GM21576 (cell line): ENCODE data around the gene PRR16.
"Not testable (repeated sequence)": the region's sequence is repeated elsewhere in the genome, so short reads cannot be mapped to it uniquely, and the experiment has no call there.

ENCODE experiments used
- ATAC-seq: cut with Tn5 transposase; IDR thresholded peaks from one replicate; pipeline ENCODE4 v1.9.1; 2021; ENCODE audit warnings: mild to moderate bottlenecking, moderate library complexity; ENCODE audit not compliant: unreplicated experiment

The PRR16 gene

DNA sequence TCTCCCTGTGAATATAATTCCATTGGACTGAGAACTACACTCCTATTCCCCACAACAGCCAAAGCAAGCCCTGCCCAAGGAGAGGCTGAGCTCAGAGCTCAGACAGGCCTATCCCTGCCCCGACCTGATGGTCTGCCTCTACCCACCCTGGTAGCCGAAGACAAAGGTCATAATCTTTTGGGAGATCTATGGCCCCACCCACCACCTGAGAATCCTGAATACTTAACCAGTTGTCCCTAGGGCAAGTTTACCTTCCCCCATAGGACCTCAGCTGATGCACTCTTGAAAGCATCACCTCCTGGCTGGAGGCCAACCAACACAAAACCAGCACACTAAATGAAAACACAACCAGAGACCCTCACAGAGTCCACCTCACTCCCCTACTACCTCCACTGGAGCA is 167.5 kb downstream of the PRR16 start:
- no peak for ATAC-seq

DNA sequence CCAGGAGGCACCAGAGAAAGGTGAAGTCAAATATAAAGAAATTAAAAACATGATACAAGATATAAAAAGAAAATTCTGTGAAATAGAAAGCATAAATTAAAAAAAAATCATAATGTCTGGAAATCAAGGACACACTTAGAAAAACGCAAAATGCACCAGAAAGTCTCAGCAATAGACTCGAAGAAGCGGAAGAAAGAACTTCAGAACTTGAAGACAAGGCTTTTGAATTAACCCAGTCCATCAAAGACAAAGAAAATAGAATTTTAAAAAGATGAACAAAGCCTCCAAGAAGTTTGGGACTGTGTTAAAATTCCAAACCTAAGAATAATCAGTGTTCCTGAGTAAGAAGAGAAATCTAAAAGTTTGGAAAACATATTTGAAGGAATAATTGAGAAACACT is 168.3 kb downstream of the PRR16 start:
- no peak for ATAC-seq

DNA sequence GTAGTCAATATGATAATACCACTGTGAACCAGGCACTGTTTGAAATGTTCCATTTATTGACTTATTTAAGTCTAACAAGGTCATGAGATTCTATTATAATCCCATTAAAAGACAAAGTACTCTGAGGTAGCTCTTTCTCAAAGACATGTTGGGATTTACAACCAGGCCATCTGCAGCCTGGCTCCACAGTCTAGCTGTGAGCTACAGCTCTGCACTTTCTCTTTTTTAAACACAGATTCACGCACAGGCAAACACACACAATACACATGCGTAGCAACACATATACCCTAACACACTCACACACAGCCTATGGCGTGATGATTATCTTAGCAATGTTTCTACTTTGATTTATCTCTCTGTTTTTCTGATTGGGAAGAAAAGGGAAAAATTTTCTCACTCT is 174.3 kb downstream of the PRR16 start:
- no peak for ATAC-seq

DNA sequence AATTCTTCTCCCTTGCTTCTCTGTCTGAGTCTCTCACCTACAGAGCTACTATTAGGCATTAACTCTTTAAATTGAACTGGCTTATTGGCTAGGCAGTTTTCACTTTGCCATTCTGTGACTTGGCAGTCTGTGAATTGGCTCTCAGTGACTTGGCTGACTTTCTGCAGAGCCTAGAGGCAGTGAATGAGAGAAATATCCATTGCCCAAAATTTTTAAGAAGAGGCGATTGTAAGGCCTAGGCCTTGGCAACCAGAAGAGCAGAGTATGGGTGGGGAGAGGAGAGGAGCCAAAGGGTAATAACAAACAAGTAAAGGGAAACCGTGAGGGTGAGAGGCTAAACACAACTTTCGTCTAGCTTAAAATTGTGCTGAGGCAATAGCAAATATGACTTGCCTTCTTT is 176.7 kb downstream of the PRR16 start:
- no peak for ATAC-seq

DNA sequence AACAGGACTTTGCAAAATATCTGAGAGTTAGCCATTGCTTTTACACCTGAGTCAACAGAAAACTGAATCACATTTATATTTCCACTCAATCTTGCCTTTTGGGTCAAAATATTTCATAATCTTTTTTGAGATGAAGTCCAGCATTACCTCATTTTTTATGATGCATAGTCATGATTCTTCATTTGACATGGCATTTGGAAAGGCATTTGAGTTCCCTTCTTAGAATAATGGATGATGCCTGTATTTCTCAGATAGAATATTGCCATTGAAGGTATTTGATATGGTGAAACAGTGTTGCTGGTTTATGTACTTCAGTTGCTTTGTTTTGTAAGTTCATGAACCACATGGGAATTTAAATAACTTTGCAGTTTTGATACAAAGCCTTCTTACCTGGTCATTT is 180.4 kb downstream of the PRR16 start:
- ATAC-seq = no peak

DNA sequence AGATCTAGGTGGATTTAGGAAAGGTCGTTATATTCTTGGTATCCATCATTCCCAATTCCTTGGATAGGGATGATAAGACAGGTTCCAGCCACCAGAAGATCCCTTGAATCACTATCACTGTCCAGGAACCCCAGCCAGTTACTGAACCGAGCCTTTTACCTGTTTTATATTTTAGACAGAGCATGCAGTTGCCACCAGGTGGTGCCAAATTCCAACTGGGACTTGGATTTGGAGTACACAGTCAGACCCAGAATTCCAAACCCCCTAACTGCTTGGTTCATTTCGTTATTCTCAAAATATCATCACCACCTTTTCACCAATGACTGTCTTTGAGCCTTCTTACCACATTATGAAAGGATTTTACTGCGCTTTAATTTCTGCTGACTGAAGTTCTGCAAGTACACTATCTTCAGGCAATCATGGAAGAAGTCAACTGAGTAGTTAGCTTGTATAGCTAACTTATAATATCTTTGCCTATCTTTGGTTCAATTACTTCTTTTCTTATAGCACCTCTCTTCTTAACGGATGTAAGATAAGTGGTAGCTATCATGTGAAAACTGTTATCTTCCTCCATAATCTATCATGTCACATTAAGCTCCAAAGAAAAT is 191.8 kb downstream of the PRR16 start:
- peak; percentile 67 for ATAC-seq

DNA sequence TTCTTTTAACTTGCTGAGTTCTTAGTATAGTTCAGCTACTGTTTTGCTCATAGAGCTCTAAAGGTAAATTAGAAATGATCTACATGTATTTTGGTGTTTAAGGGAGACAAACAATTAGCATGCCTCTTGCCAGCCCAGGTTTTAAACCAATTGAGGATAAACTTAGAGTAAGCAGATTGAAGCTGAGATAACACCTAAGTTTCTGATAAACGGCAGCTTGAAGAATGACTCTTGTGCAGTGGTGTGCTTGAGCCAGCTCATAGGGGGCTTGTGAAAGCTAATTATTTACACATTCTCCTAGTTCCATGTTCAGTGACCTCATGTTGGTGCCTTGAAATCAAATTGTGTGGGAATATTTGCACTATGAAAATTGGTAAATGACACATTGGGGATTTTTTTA is 193.0 kb downstream of the PRR16 start:
- ATAC-seq = no peak

DNA sequence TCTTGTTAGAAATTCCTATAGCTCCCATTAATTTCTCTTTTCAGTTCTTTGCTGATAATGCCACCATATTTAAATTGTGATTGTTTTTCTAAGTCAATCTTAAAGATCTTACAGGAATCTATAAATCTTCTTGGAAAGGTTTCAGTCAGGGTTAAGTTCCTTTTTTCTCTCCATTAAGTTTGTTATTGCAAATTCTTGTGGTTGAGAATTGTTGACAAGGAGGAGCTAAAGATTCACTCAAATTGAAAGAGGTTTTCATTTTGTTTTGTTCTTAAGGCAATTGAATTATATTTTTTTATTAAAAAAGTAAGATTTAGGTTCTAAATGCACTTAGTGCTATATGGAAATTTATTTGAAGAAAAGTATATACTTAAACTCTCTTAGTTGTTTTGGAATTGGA is 213.4 kb downstream of the PRR16 start:
- no peak for ATAC-seq

DNA sequence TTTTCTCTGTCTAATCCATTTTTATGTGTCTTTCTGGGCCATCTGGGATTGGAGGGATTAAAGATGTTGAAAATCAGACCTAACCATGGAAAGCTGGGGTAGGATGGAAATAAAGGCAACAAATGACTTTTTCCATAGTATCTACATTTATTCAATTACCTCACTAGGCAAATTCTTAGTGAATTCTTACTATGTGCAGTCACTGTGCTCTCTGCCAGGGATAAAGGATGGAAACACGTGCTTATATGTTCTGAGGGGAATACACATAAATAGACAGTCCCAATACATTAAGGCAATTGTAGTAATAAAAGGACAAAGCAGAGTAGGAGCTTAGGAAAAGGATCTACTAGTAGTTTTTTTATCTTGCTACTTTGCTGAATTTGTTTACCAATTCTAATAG is 214.2 kb downstream of the PRR16 start:
- no peak for ATAC-seq

DNA sequence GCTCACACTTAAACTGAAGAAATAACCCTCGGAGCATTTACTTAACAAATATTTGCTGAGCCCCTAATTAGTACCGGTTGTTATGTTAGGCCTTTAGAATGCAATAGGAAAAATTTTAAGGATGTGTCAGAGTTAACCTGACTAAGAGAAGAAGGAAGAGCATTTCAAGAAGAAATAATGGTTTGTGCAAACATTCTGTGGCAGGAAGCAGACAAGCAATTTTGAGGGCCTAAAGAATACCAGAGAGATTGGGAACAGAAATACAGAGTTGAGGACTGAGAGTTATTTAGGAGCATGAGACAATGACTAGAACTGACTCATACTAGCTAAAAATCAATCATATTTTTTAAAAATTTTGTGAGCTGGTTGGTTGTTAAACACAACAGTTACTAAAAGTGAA is 218.8 kb downstream of the PRR16 start:
- ATAC-seq = no peak

DNA sequence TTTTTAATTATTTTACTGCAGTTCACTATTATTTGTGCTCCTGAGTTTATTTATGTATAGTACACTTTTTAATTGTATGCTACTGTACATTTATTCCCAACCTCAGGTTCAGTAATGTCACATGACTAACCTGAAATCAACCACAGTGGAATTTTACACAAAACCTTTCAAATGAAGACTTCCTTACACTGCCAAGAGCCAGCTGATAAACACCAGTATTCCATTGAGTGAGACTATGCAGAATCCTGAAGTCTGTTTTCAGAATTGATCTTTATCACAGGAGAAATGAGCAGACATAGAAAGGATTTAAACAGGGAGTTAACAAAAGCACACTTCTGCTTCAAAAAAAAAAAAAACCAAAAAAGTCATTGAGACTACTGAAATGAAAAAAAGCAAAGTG is 219.5 kb downstream of the PRR16 start:
- ATAC-seq = no peak

DNA sequence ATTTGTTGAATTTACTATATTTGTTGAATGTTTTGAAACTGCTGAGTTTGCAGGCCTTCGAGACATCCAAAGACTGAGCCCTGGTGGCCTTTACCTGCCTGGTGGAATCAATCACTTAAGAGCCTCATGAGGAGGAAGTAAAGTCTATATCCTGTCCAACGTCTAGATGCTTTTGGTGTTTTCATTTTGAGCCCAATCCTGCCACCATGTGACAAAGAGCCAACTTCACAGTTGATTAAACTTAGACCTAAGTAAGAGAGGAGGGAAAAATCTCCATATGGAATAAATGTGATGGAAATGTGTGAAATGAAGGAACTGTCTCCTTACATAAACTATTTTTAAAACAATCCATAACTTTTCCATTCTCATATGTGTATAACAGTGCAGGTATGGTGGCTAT is 220.1 kb downstream of the PRR16 start:
- ATAC-seq = no peak

DNA sequence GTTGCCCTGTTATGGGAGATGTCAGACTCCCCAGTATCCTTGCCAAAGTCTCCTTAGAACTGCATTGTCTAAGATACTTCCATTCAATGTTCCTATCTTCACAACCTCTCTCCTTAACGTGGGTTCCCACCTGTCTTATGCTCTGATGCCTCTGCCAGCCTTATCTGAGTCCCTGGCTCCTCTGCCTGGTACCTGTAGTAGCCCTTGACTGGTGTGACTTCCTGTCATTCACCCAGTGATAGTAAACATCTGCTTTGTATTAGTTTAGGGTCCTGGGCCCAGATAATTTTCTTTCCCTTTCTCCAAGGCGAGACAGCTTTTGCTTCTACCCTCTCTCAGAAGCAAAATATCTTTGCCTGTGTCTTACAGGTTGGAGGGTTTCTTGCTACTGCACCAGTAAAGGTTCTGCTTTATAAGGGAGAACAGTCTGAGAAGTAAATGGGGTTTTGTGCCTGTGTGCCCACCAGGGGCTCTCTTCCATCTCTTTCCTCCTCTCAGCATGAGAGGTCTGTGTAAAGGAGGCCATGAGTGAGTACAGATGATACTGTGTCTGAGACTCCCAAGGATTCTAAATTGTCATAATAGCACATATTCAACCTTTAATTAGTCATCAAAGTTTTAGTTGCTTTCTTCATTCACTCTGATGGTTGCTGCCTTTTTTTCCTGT is 220.8 kb downstream of the PRR16 start:
- no peak for ATAC-seq

DNA sequence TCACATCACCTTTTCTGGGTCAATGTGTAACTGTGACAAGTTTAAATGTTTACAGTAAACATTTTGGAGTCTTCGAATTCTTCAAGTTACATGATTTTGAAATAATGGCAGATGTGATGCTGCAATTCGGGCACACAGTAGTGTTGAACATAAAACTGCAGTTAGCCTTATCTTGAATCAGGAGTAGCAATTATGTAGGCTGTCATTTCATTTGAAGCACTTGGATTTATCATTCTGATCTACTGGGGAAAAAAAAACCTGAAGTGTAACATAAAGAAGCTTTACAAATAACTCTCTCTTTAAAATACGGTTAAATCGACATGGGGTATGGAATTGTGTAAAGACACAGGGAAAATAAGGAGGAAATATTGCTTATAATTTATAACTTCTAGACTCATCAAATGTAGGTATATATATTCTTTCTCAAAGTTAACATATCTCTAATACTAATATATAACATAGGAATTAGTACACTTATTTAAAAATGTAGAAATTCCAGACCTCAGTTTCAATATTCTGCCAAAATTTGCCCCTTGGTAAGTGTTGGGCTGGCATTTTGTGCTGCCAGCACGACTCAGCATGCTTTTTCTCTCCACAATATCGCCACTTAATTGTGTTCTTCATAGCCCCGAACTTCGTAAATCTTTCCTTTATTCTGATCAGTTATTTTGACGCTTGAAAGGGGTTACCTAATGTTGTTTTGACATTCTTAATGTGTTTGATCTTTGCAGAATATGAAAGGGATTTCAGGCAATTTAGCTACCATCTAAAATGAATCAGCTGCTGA is 226.7 kb downstream of the PRR16 start:
- ATAC-seq = no peak

DNA sequence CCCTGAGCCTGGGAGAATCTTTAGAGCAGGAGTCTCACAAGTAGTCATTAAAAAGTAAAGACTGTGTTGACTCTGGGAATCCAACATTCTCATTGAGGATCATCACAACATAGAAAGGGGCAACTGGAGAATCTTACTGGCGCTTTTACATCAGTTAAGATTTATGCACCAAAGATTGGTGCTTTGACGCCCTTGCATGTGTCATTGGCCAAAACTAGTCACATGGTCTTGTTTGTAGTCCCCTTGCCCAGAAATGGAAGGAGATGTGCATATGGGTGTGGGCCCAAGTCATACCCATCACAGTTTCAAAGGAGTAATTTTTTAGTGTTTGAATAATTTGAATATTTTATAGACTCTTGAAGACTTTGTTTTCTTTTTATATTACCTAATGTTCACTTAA is 228.2 kb downstream of the PRR16 start:
- ATAC-seq = no peak

DNA sequence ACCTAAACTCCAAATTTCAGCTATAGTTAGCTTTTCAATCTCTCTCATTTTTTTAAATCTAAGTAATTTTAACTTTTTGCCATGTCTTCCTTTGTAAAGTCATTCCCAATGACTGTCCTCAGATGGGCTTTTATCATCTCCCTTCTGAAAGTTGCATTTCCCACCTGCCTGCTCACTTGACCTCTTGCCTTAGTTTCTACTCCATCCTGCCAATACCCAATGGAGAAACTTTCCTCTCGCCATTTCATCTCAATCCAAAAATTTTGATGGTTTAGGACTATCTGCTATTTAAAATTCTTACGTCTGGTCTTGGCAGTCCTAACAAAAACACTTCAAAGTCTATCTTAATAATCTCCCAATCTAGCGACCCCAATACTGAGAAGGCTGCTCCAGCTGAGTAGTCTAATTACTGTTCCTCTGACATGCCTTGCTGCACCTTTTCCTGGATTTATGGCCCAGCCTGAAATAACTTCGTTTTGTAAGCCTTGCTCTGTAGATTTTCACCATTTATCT is 231.3 kb downstream of the PRR16 start:
- no peak for ATAC-seq

DNA sequence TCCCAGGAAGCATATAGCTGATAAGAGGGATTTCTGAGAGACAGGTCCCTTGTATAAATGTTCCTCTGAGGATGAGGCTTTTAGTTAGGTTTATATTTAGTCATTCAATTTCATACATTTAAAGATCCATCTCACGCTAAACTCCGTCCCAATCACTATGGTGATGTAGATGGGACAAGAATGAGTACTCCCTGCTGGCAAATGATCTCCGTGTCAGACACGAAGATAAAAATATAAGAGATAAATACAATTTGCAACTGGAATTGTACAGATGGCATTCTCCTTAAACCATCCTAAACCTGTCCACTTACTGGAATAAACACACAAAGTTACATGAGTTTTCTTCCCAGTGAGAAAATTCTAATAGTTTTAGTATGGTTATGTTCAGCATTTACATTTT is 233.0 kb downstream of the PRR16 start:
- ATAC-seq = no peak

DNA sequence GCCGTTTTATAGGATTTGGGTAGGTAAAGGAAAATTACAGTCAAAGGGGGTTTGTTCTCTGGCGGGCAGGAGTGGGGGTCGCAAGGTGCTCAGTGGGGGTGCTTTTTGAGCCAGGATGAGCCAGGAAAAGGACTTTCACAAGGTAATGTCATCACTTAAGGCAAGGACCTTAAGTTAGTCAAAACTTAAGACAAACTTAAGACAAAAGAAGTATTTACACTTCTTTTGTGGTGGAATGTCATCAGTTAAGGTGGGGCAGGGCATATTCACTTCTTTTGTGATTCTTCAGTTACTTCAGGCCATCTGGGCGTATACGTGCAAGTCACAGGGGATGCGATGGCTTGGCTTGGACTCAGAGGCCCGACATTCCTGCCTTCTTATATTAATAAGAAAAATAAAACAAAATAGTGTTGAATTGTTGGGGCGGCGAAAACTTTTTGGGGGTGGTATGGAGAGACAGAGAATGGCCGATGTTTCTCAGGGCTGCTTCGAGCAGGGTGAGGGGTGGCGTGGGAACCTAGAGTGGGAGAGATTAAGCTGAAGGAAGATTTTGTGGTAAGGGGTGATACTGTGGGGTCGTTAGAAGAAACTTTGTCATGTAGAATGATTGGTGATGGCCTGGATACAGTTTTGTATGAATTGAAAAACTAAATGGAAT is 233.7 kb downstream of the PRR16 start:
- not testable (repeated sequence) for ATAC-seq

DNA sequence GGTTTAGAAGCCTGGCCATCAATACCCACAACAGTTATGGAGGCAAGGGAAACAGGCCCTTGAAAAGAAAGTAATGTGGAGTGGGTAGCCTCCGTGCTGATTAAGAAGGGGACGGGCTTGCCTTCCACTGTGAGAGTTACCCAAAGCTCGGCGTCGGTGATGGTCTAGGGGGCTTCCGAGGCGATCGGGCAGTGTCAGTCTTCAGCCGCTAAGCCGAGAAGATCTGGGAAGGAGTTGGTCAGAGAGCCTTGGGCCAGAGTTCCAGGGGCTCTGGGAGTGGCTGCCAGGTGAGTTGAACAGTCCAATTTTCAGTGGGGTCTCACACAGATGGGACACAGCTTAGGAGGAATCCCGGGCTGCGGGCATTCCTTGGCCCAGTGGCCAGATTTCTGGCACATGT is 236.6 kb downstream of the PRR16 start:
- not testable (repeated sequence) for ATAC-seq

DNA sequence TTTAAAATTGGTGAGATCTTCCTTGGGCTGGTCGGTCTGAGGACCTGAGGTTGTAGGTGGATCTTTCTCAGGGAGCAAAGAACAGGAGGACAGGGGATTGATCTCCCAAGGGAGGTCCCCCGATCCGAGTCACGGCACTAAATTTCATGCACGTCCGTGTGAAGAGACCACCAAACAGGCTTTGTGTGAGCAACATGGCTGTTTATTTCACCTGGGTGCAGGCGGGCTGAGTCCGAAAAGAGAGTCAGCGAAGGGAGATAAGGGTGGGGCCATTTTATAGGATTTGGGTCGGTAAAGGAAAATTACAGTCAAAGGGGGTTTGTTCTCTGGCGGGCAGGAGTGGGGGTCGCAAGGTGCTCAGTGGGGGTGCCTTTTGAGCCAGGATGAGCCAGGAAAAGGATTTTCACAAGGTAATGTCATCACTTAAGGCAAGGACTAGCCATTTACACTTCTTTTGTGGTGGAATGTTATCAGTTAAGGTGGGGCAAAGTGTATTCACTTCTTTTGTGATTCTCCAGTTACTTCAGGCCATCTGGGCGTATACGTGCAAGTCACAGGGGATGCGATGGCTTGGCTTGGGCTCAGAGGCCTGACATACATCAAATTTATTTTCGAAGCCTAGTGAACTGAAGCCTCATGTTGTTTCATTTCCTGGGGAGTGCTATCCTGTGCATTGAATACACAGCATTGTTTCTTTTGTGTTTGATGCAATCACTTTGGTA is 238.9 kb downstream of the PRR16 start:
- ATAC-seq = not testable (repeated sequence)
